Measurements from ENCODE around the gene DPM3. TPM values are rescaled to one million over a fixed set of nuclear protein-coding genes. Genes with fewer than 3 reads are reported as not detected.

Gene DPM3
- total and polyA plus RNA-seq, 2 of the 13 experiments (the other 11 are each of a cell fraction or from before 2014, with no cell fraction given), result 23.2 to 53.4 TPM

- TF ChIP-seq REST (IDR thresholded peaks at IDR 0.05; ENCODE audit: borderline replicate concordance in 1 of 2, low read depth in 1 of 2, low read length in 2 of 2) (no peak), ZNF790 (CRISPR knock-in tag; IDR thresholded peaks at IDR 0.05; ENCODE audit: borderline replicate concordance) (no peak), ZFYVE20 (CRISPR knock-in tag; IDR thresholded peaks at IDR 0.05; ENCODE audit: borderline replicate concordance, low read depth) (no peak), FOXK1 (CRISPR knock-in tag; IDR thresholded peaks at IDR 0.05; ENCODE audit: borderline replicate concordance, low read depth) (peak; percentile 89), PATZ1 (CRISPR knock-in tag; IDR thresholded peaks at IDR 0.05) (peak; percentile 93), RERE (CRISPR knock-in tag; IDR thresholded peaks at IDR 0.05; ENCODE audit: low read depth) (peak; percentile 25; the same call in 1 of the 2 replicates), EP300 (IDR thresholded peaks at IDR 0.05; ENCODE audit: low read depth in 2 of 2, low read length in 2 of 2) (no peak; a peak in 1 of 4 replicates), EP300 (CRISPR knock-in tag; IDR thresholded peaks at IDR 0.05; ENCODE audit: borderline replicate concordance) (peak; percentile 36; the same call in 1 of the 2 replicates), AFF4 (CRISPR knock-in tag; IDR thresholded peaks at IDR 0.05) (no peak)
These were observed 49.0 kb downstream of the DPM3 start (continued) for GRCh38 chr1:155091071-155092051.
